Ramos (cell line): ENCODE results near the gene ZBTB49.

Experiments
- in situ Hi-C: fragments of 300-500 bp; cut with MboI; formaldehyde crosslinking; loops from one replicate; pipeline ENCODE4 v1.14.3; 2022; ENCODE audit warnings: low sequenced_read_pairs; ENCODE audit not compliant: unreplicated experiment

Gene ZBTB49

GRCh38 chr4:4321951-4322688 lies 32.1 kb downstream of the ZBTB49 start:
- in situ Hi-C loops, result no loop called here

- in situ Hi-C loops, result no loop called here
Observed at GRCh38 chr4:4323705-4324534, 33.9 kb downstream of the ZBTB49 start.

GRCh38 chr4:4325321-4325720 lies 35.3 kb downstream of the ZBTB49 start:
- in situ Hi-C loops, result no loop called here

- in situ Hi-C loops, result no loop called here
Observed at GRCh38 chr4:4326166-4326565, 36.1 kb downstream of the ZBTB49 start.

- in situ Hi-C loops, result no loop called here
Observed at GRCh38 chr4:4327652-4328121, 37.6 kb downstream of the ZBTB49 start.

GRCh38 chr4:4328206-4328605 lies 38.2 kb downstream of the ZBTB49 start:
- in situ Hi-C loops, result no loop called here

GRCh38 chr4:4328840-4329239 lies 38.8 kb downstream of the ZBTB49 start:
- in situ Hi-C loops, result no loop called here

- in situ Hi-C loops, result no loop called here
Observed at GRCh38 chr4:4329496-4329895, 39.4 kb downstream of the ZBTB49 start.

- in situ Hi-C loops, result no loop called here
Observed at GRCh38 chr4:4330794-4331193, 40.7 kb downstream of the ZBTB49 start.

GRCh38 chr4:4332529-4332928 lies 42.5 kb downstream of the ZBTB49 start:
- in situ Hi-C loops, result no loop called here

- in situ Hi-C loops, result no loop called here
Observed at GRCh38 chr4:4333265-4333706, 43.2 kb downstream of the ZBTB49 start.

GRCh38 chr4:4334798-4335520 lies 44.9 kb downstream of the ZBTB49 start:
- in situ Hi-C loops, result loop anchor here (5.0 kb wide), 1 partner anchor 83 kb away; no protein-coding TSS in a partner anchor

- in situ Hi-C loops, result loop anchor here (5.0 kb wide), 1 partner anchor 86 kb away; no protein-coding TSS in a partner anchor
Observed at GRCh38 chr4:4338210-4339001, 48.4 kb downstream of the ZBTB49 start.

GRCh38 chr4:4339504-4340085 lies 49.5 kb downstream of the ZBTB49 start:
- in situ Hi-C loops, result loop anchor here (5.0 kb wide), 1 partner anchor 87 kb away; no protein-coding TSS in a partner anchor

- in situ Hi-C loops, result no loop called here
Observed at GRCh38 chr4:4341861-4342650, 52.0 kb downstream of the ZBTB49 start.

- in situ Hi-C loops, result no loop called here
Observed at GRCh38 chr4:4343038-4343437, 53.0 kb downstream of the ZBTB49 start.

GRCh38 chr4:4344915-4345527 lies 55.0 kb downstream of the ZBTB49 start:
- in situ Hi-C loops, result no loop called here

- in situ Hi-C loops, result no loop called here
Observed at GRCh38 chr4:4347585-4347984, 57.5 kb downstream of the ZBTB49 start.
